Osteocyte (in vitro differentiated cells): ENCODE measurements around the gene RIMKLA. TPM values are rescaled to one million over a fixed set of nuclear protein-coding genes. Genes with fewer than 3 reads are reported as not detected.

Experiments
- DNase-seq: peaks from one replicate; pipeline ENCODE4 v3.0.0; 2021; ENCODE audit warnings: mixed read lengths; ENCODE audit not compliant: unreplicated experiment; ENCODE audit errors: extremely low spot score
- H3K27ac Mint-ChIP-seq: one replicate; pipeline ENCODE4 v1.8.0; 2021; ENCODE audit warnings: mild to moderate bottlenecking, mixed read lengths; ENCODE audit not compliant: unreplicated experiment
- H3K27me3 Mint-ChIP-seq: one replicate; pipeline ENCODE4 v1.8.0; 2021; ENCODE audit warnings: mixed read lengths; ENCODE audit not compliant: unreplicated experiment
- H3K36me3 Mint-ChIP-seq: one replicate; pipeline ENCODE4 v1.8.0; 2021; ENCODE audit warnings: mixed read lengths; ENCODE audit not compliant: unreplicated experiment
- H3K4me1 Mint-ChIP-seq: one replicate; pipeline ENCODE4 v1.8.0; 2021; ENCODE audit warnings: mixed read lengths; ENCODE audit not compliant: unreplicated experiment
- H3K4me3 Mint-ChIP-seq: one replicate; pipeline ENCODE4 v1.8.0; 2021; ENCODE audit warnings: mild to moderate bottlenecking, moderate library complexity, mixed read lengths; ENCODE audit not compliant: unreplicated experiment
- H3K9me3 Mint-ChIP-seq: one replicate; pipeline ENCODE4 v1.8.0; 2021; ENCODE audit warnings: mixed read lengths; ENCODE audit not compliant: unreplicated experiment
- CTCF ChIP-seq: fragments of 200-600 bp; sonication (generic); IDR thresholded peaks from 2 replicates; pipeline ENCODE4 v1.5.0; 2021; ENCODE audit warnings: antibody characterized with exemption, mild to moderate bottlenecking, moderate library complexity
- long read RNA-seq: library from polyadenylated mRNA; unstranded; transcript quantifications from one replicate; pipeline ENCODE4 v2.0.0, GENCODE V29; 2021
- total RNA-seq: library from RNA; stranded (reverse); gene quantifications from 2 replicates; pipeline ENCODE4 v1.2.1, GENCODE V29; 2021

The RIMKLA gene
- not detected in 2 replicates for total RNA-seq
- long read RNA-seq: 0 reads

GRCh38 chr1:42380586-42381279, at the start of gene RIMKLA:
TSS of gene RIMKLA (plus strand) at chr1:42380792. CDS start at chr1:42380935, 143 bp downstream.
- no peaks in the 10 kb centered on the region for H3K9me3 Mint-ChIP-seq
- H3K4me3 Mint-ChIP-seq: peak within 1 kb of the TSS; percentile 71
- peaks cover 5% of the 10 kb centered on the region for H3K4me1 Mint-ChIP-seq
- no peaks in the 10 kb centered on the region for H3K36me3 Mint-ChIP-seq
- DNase-seq: no peak
- no peak for TF ChIP-seq CTCF
- H3K27me3 Mint-ChIP-seq: peaks cover 55% of the 10 kb centered on the region
- no peak within 1 kb of the TSS for H3K27ac Mint-ChIP-seq

GRCh38 chr1:42332877-42333276, 47.7 kb upstream of the RIMKLA start:
- no peaks in the 10 kb centered on the region for H3K9me3 Mint-ChIP-seq
- H3K36me3 Mint-ChIP-seq: no peaks in the 10 kb centered on the region
- H3K4me1 Mint-ChIP-seq: peaks cover 29% of the 10 kb centered on the region
- peak overlapping the region; percentile 90 for H3K4me3 Mint-ChIP-seq
- H3K27me3 Mint-ChIP-seq: no peaks in the 10 kb centered on the region
- DNase-seq: no peak
- no peak overlapping the region for H3K27ac Mint-ChIP-seq
- no peak for TF ChIP-seq CTCF

DNA sequence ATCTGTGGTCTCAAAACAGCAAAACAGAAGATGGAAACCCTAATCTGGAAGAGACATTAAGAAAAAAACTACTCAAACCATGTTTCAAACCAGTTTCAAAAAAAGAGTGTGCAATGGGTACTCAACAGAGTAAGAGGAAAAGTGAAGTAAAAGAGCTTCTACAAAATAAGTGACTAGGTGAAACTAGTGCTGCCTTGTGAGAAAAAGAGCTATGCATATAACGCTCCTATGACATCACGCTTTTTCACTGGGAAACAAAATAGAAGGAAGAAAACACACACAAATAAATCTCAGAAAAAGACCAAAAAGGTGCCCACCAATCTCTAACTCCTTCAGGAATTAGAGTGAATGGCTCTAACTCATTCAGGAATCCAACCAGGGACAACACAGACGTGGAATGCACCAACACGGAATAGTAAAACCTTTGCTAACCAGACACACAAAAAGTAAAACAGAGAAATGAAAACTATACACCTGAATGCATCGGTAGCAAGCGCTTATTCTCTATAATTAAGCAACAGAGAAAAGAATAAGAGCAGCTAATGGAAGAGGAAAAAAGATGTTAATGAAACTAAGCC, 46.8 kb upstream of the RIMKLA start:
- Mint-ChIP-seq H3K27me3 (no peaks in the 10 kb centered on the region), H3K27ac (peak overlapping the region; percentile 88), H3K36me3 (no peaks in the 10 kb centered on the region), H3K9me3 (no peaks in the 10 kb centered on the region), H3K4me3 (peak overlapping the region; percentile 90), H3K4me1 (peaks cover 29% of the 10 kb centered on the region)
- no peak for TF ChIP-seq CTCF
- DNase-seq: no peak

GRCh38 chr1:42334240-42335049, 46.1 kb upstream of the RIMKLA start:
- H3K27me3 Mint-ChIP-seq: no peaks in the 10 kb centered on the region
- H3K9me3 Mint-ChIP-seq: no peaks in the 10 kb centered on the region
- TF ChIP-seq CTCF: peak; percentile 31
- peak overlapping the region; percentile 88 for H3K27ac Mint-ChIP-seq
- H3K4me1 Mint-ChIP-seq: peaks cover 29% of the 10 kb centered on the region
- H3K4me3 Mint-ChIP-seq: peak overlapping the region; percentile 90
- H3K36me3 Mint-ChIP-seq: no peaks in the 10 kb centered on the region
- DNase-seq: no peak
